Measurements from ENCODE around the gene TCEA3.

DNA sequence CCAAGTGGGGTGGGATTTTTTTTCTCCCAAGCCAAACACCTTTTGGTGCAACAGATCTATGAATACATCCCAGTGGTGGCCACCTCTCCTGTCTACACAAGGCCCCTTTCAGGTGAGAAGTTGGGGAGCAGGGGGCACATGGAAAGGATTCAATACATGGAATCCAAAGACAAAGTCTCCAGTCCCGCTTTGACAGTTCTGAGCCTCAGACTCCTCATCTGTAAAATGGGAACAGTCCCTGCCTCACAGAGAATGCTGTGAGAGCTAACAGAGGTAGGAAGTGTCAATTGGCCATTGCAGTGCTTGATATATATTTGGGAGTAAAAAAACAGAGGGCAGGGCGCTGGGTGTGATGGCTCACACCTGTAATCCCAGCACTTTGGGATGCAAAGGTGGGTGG lies 28.2 kb downstream of the TCEA3 start:
- TF ChIP-seq, protein P1, sequence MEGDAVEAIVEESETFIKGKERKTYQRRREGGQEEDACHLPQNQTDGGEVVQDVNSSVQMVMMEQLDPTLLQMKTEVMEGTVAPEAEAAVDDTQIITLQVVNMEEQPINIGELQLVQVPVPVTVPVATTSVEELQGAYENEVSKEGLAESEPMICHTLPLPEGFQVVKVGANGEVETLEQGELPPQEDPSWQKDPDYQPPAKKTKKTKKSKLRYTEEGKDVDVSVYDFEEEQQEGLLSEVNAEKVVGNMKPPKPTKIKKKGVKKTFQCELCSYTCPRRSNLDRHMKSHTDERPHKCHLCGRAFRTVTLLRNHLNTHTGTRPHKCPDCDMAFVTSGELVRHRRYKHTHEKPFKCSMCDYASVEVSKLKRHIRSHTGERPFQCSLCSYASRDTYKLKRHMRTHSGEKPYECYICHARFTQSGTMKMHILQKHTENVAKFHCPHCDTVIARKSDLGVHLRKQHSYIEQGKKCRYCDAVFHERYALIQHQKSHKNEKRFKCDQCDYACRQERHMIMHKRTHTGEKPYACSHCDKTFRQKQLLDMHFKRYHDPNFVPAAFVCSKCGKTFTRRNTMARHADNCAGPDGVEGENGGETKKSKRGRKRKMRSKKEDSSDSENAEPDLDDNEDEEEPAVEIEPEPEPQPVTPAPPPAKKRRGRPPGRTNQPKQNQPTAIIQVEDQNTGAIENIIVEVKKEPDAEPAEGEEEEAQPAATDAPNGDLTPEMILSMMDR (IDR thresholded peaks at IDR 0.05), result no peak
- no peak for TF ChIP-seq EP300 (IDR thresholded peaks at IDR 0.05)
- TF ChIP-seq POLR2A (IDR thresholded peaks at IDR 0.05), result no peak
- no peak for TF ChIP-seq POLR2AphosphoS5 (IDR thresholded peaks at IDR 0.05)

Data from gastroesophageal sphincter (tissue), 3 donors.